GM08714 (cell line): Measurements from ENCODE around the gene RPL9.
"Not testable (repeated sequence)": the region's sequence is repeated elsewhere in the genome, so short reads cannot be mapped to it uniquely, and the experiment has no call there.

Source experiments
- H3K4me3 ChIP-seq: fragments of 200-500 bp; sonication (Bioruptor generic); 2 replicates; pipeline ENCODE4 v1.5.1; 2014; ENCODE audit warnings: mild to moderate bottlenecking, low read length, inconsistent platforms
- ZNF274 ChIP-seq: IDR thresholded peaks from 2 replicates; pipeline ENCODE4 v1.6.1; 2012; ENCODE audit warnings: mild to moderate bottlenecking, low read depth, low read length

RPL9 gene

GRCh38 chr4:39452860-39453587 lies 5.7 kb downstream of the RPL9 start:
- no peak overlapping the region for H3K4me3 ChIP-seq
- TF ChIP-seq ZNF274, result no peak

- no peak overlapping the region for H3K4me3 ChIP-seq
- no peak for TF ChIP-seq ZNF274
Measured at GRCh38 chr4:39452153-39452859, 6.4 kb downstream of the RPL9 start.

- no peak for TF ChIP-seq ZNF274
- H3K4me3 ChIP-seq, result no peak overlapping the region
Measured at GRCh38 chr4:39451423-39452023, 7.2 kb downstream of the RPL9 start.

GRCh38 chr4:39450618-39451017 lies 8.1 kb downstream of the RPL9 start:
- TF ChIP-seq ZNF274, result no peak
- H3K4me3 ChIP-seq, result no peak overlapping the region

GRCh38 chr4:39446842-39447573 lies 11.7 kb downstream of the RPL9 start:
- H3K4me3 ChIP-seq, result peak overlapping the region; percentile 1; the same call in 1 of the 2 replicates
- no peak for TF ChIP-seq ZNF274

GRCh38 chr4:39446483-39446841 lies 12.3 kb downstream of the RPL9 start:
- no peak for TF ChIP-seq ZNF274
- no peak overlapping the region; the same call in 1 of the 2 replicates for H3K4me3 ChIP-seq

- TF ChIP-seq ZNF274, result no peak
- no peak overlapping the region for H3K4me3 ChIP-seq
Measured at GRCh38 chr4:39442998-39443397, 15.7 kb downstream of the RPL9 start.

GRCh38 chr4:39441593-39441992 lies 17.1 kb downstream of the RPL9 start:
- TF ChIP-seq ZNF274, result no peak
- H3K4me3 ChIP-seq, result no peak overlapping the region

GRCh38 chr4:39435659-39436563 lies 22.8 kb downstream of the RPL9 start:
- no peak overlapping the region for H3K4me3 ChIP-seq
- no peak for TF ChIP-seq ZNF274

- no peak overlapping the region for H3K4me3 ChIP-seq
- TF ChIP-seq ZNF274, result no peak
Measured at GRCh38 chr4:39433878-39434492, 24.7 kb downstream of the RPL9 start.

- no peak for TF ChIP-seq ZNF274
- H3K4me3 ChIP-seq, result no peak overlapping the region
Measured at GRCh38 chr4:39429476-39430334, 29.0 kb downstream of the RPL9 start.

- no peak for TF ChIP-seq ZNF274
- H3K4me3 ChIP-seq, result no peak overlapping the region
Measured at GRCh38 chr4:39427520-39428114, 31.1 kb downstream of the RPL9 start.

GRCh38 chr4:39426728-39427127 lies 32.0 kb downstream of the RPL9 start:
- no peak for TF ChIP-seq ZNF274
- no peak overlapping the region for H3K4me3 ChIP-seq

GRCh38 chr4:39425297-39425696 lies 33.4 kb downstream of the RPL9 start:
- not testable (repeated sequence) for H3K4me3 ChIP-seq
